HG03066 (cell line): ENCODE measurements around the gene AGXT2.

Experiments
- ATAC-seq: cut with Tn5 transposase; IDR thresholded peaks from one replicate; pipeline ENCODE4 v1.9.1; 2021; ENCODE audit warnings: low read depth; ENCODE audit not compliant: unreplicated experiment

AGXT2 gene

GRCh38 chr5:35023391-35024178 lies 24.2 kb downstream of the AGXT2 start:
- ATAC-seq = no peak

- ATAC-seq = no peak
These were observed 31.3 kb downstream of the AGXT2 start for GRCh38 chr5:35016174-35017051.

GRCh38 chr5:35015063-35015462 lies 32.7 kb downstream of the AGXT2 start:
- ATAC-seq = no peak

- ATAC-seq = no peak
These were observed 35.0 kb downstream of the AGXT2 start for GRCh38 chr5:35012796-35013195.

- no peak for ATAC-seq
These were observed 35.4 kb downstream of the AGXT2 start for GRCh38 chr5:35012365-35012764.

GRCh38 chr5:35010676-35011075 lies 37.1 kb downstream of the AGXT2 start:
- no peak for ATAC-seq

- ATAC-seq = no peak
These were observed 38.1 kb downstream of the AGXT2 start for GRCh38 chr5:35009657-35010056.

GRCh38 chr5:35009019-35009418 lies 38.7 kb downstream of the AGXT2 start:
- ATAC-seq = no peak

- no peak for ATAC-seq
These were observed 43.0 kb downstream of the AGXT2 start for GRCh38 chr5:35004771-35005170.

GRCh38 chr5:35004200-35004599 lies 43.5 kb downstream of the AGXT2 start:
- ATAC-seq = no peak

- peak; percentile 80 for ATAC-seq
These were observed 44.5 kb downstream of the AGXT2 start for GRCh38 chr5:35003018-35003957.

- ATAC-seq = no peak
These were observed 45.3 kb downstream of the AGXT2 start for GRCh38 chr5:35002459-35002858.

GRCh38 chr5:35001842-35002241 lies 45.9 kb downstream of the AGXT2 start:
- no peak for ATAC-seq

GRCh38 chr5:34998058-34998789 lies 49.5 kb downstream of the AGXT2 start:
- no peak for ATAC-seq

GRCh38 chr5:34996261-34996660 lies 51.5 kb downstream of the AGXT2 start:
- ATAC-seq = no peak

- ATAC-seq = no peak
These were observed 53.8 kb downstream of the AGXT2 start for GRCh38 chr5:34993951-34994350.

- no peak for ATAC-seq
These were observed 56.1 kb downstream of the AGXT2 start for GRCh38 chr5:34991486-34992238.

- ATAC-seq = no peak
These were observed 60.8 kb downstream of the AGXT2 start for GRCh38 chr5:34986965-34987364.

- no peak for ATAC-seq
These were observed 64.9 kb downstream of the AGXT2 start for GRCh38 chr5:34982823-34983222.
